ENCODE data around the gene MYO1G.

Gene MYO1G

GRCh38 chr7:44979481-44980392 is 922 bp upstream of the MYO1G start:
- DNase-seq = no peak

GRCh38 chr7:44977959-44978335 is 868 bp downstream of the MYO1G start:
- no peak for DNase-seq

GRCh38 chr7:44977304-44977958 is 1.4 kb downstream of the MYO1G start:
- peak; percentile 73 for DNase-seq

- no peak for DNase-seq
These were observed 2.0 kb downstream of the MYO1G start for GRCh38 chr7:44976746-44977196.

- no peak for DNase-seq
These were observed 2.6 kb downstream of the MYO1G start for GRCh38 chr7:44976040-44976745.

GRCh38 chr7:44975331-44976039 is 3.3 kb downstream of the MYO1G start:
- no peak for DNase-seq

GRCh38 chr7:44974549-44974948 is 4.3 kb downstream of the MYO1G start:
- DNase-seq = no peak

- DNase-seq = peak; percentile 63
These were observed 5.0 kb downstream of the MYO1G start for GRCh38 chr7:44973610-44974401.

- no peak for DNase-seq
These were observed 6.3 kb downstream of the MYO1G start for GRCh38 chr7:44972562-44972961.

GRCh38 chr7:44971902-44972441 is 6.8 kb downstream of the MYO1G start:
- DNase-seq = no peak

- DNase-seq = no peak
These were observed 7.5 kb downstream of the MYO1G start for GRCh38 chr7:44971188-44971901.

- no peak for DNase-seq
These were observed 8.2 kb downstream of the MYO1G start for GRCh38 chr7:44970523-44971051.

GRCh38 chr7:44969701-44970522 is 8.9 kb downstream of the MYO1G start:
- no peak for DNase-seq

GRCh38 chr7:44969049-44969700 is 9.6 kb downstream of the MYO1G start:
- DNase-seq = no peak

- no peak for DNase-seq
These were observed 11.0 kb downstream of the MYO1G start for GRCh38 chr7:44967571-44968446.

GRCh38 chr7:44966731-44967538 is 11.9 kb downstream of the MYO1G start:
- no peak for DNase-seq
